Osteoblast (primary cell): ENCODE results near the gene FBXO9. TPM values are rescaled to one million over a fixed set of nuclear protein-coding genes. Genes with fewer than 3 reads are reported as not detected.

Experiments
- DNase-seq: peaks from one replicate; pipeline ENCODE4 v3.0.0; 2011; ENCODE audit warnings: low spot score, mixed read lengths; ENCODE audit not compliant: insufficient read length; ENCODE audit errors: missing footprints
- H2AFZ ChIP-seq: 2 replicates; pipeline ENCODE4 v1.6.0; 2011; ENCODE audit warnings: mild to moderate bottlenecking, low read length
- H3K27ac ChIP-seq: 2 replicates; pipeline ENCODE4 v1.5.1; 2011; ENCODE audit warnings: mild to moderate bottlenecking, low read depth, low read length, moderate library complexity
- H3K27me3 ChIP-seq: 2 replicates; pipeline ENCODE4 v1.6.0; 2012; ENCODE audit warnings: mild to moderate bottlenecking, control low read depth, inconsistent platforms, low read length, moderate library complexity; ENCODE audit not compliant: insufficient read depth
- H3K36me3 ChIP-seq: 2 replicates; pipeline ENCODE4 v1.5.1; 2011; ENCODE audit warnings: mild to moderate bottlenecking, low read length, control low read depth, moderate library complexity; ENCODE audit not compliant: insufficient read depth
- H3K4me1 ChIP-seq: 2 replicates; pipeline ENCODE4 v1.5.1; 2011; ENCODE audit warnings: mild to moderate bottlenecking, low read length, control low read depth, moderate library complexity; ENCODE audit not compliant: insufficient read depth
- H3K4me2 ChIP-seq: 2 replicates; pipeline ENCODE4 v1.6.0; 2011; ENCODE audit warnings: mild to moderate bottlenecking, low read length; ENCODE audit not compliant: insufficient read depth
- H3K4me3 ChIP-seq: fragments of 200-600 bp; sonication (generic); 3 replicates; pipeline ENCODE4 v1.5.1; 2012; ENCODE audit warnings: mild to moderate bottlenecking, low read length, inconsistent platforms; ENCODE audit not compliant: insufficient read depth
- H3K79me2 ChIP-seq: 2 replicates; pipeline ENCODE4 v1.6.0; 2012; ENCODE audit warnings: mild to moderate bottlenecking, low read length, control low read depth, inconsistent platforms; ENCODE audit not compliant: insufficient read depth
- H3K9me3 ChIP-seq: 2 replicates; pipeline ENCODE4 v1.5.1; 2011; ENCODE audit warnings: low read depth, low read length, control low read depth
- H4K20me1 ChIP-seq: 2 replicates; pipeline ENCODE4 v1.6.0; 2012; ENCODE audit warnings: mild to moderate bottlenecking, low read length, control low read depth; ENCODE audit not compliant: insufficient read depth
- total RNA-seq: library from RNA; depleted of rRNA; stranded (reverse); fragments of >200 nt; gene quantifications from 2 replicates; pipeline ENCODE4 v1.2.3, GENCODE V29; 2012
- TF ChIP-seq, protein P1 (sequence below): IDR thresholded peaks from 2 replicates; pipeline ENCODE4 v1.5.1; 2011; ENCODE audit warnings: mild to moderate bottlenecking, low read depth, low read length, moderate library complexity; ENCODE audit errors: extremely low read depth

Gene FBXO9
- total RNA-seq, 1 donor, result 53.6 TPM

DNA sequence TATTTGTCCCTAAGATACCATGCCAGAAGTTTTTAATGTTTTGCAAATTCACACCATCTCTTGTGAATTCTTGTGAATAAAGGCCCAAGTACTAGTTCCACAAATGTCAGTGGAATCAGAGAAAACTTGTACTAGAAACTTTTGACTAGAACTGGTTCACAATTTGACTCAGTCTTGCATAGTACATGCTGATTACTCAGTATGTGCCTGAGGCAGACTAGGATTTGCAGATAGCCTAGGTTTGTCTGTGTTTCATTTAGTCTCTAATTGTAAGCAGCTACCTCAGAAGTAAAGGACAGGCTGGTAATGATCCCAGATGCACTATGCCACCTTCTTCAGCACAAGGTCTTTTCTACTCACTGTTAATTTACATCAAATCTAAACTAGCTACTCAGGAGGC is 35.9 kb upstream of the FBXO9 start:
- no peak for DNase-seq
- Histone ChIP-seq H3K4me1 (peaks cover 19% of the 10 kb centered on the region), H3K4me2 (no peak overlapping the region), H3K27me3 (no peaks in the 10 kb centered on the region), H4K20me1 (no peaks in the 10 kb centered on the region), H3K79me2 (no peaks in the 10 kb centered on the region), H3K9me3 (no peaks in the 10 kb centered on the region), H3K36me3 (peaks cover 20% of the 10 kb centered on the region), H3K4me3 (no peak overlapping the region), H2AFZ (no peak overlapping the region), H3K27ac (no peak overlapping the region)
- TF ChIP-seq, protein P1, sequence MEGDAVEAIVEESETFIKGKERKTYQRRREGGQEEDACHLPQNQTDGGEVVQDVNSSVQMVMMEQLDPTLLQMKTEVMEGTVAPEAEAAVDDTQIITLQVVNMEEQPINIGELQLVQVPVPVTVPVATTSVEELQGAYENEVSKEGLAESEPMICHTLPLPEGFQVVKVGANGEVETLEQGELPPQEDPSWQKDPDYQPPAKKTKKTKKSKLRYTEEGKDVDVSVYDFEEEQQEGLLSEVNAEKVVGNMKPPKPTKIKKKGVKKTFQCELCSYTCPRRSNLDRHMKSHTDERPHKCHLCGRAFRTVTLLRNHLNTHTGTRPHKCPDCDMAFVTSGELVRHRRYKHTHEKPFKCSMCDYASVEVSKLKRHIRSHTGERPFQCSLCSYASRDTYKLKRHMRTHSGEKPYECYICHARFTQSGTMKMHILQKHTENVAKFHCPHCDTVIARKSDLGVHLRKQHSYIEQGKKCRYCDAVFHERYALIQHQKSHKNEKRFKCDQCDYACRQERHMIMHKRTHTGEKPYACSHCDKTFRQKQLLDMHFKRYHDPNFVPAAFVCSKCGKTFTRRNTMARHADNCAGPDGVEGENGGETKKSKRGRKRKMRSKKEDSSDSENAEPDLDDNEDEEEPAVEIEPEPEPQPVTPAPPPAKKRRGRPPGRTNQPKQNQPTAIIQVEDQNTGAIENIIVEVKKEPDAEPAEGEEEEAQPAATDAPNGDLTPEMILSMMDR, result no peak

DNA sequence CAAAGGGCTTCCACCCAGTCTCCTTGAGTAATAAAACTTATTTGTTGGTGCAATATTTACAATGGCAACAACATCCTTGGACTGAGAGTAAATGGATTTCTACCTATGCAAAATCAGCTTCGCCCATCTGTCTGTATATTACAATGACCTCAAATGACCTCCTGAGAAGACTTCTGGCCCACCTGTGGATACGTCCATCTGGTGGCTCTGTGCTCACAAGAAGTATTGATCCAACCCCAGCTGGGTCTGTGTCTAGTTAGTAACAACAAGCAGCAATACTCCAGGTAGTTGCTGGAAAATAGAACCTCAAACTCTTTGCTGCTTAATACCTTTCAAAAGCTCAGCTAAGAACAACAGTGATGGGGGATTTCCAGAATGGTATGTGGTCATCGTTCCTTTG is 35.4 kb upstream of the FBXO9 start:
- DNase-seq, result no peak
- H4K20me1 ChIP-seq, result no peaks in the 10 kb centered on the region
- no peak overlapping the region for H3K4me2 ChIP-seq
- H3K4me3 ChIP-seq, result no peak overlapping the region
- TF ChIP-seq, protein P1, result no peak
- H3K27ac ChIP-seq, result no peak overlapping the region
- no peaks in the 10 kb centered on the region for H3K79me2 ChIP-seq
- peaks cover 24% of the 10 kb centered on the region for H3K4me1 ChIP-seq
- no peak overlapping the region for H2AFZ ChIP-seq
- H3K9me3 ChIP-seq, result no peaks in the 10 kb centered on the region
- H3K36me3 ChIP-seq, result peaks cover 20% of the 10 kb centered on the region
- H3K27me3 ChIP-seq, result no peaks in the 10 kb centered on the region

DNA sequence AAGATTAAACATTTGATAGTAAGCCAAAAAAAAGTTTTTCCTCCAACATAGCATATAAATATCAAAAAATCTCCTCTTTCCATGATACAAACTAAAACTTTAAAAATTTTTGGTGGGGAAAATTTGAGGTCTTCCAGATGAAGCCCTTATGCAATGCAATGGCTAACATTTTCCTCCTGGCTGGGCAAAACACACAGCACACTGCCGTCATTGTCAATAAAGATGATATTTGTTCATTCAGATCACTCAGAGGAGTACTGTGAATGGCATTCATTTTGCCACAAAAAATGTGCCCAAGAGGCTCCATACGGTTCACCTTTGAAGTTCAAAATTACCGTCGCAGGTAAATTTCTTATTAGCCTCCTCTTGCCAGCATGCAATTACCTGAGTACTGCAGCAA is 33.9 kb upstream of the FBXO9 start:
- no peak for DNase-seq
- H3K4me2 ChIP-seq, result no peak overlapping the region
- no peaks in the 10 kb centered on the region for H3K27me3 ChIP-seq
- TF ChIP-seq, protein P1, result no peak
- peaks cover 20% of the 10 kb centered on the region for H3K36me3 ChIP-seq
- H3K4me1 ChIP-seq, result peaks cover 35% of the 10 kb centered on the region
- no peaks in the 10 kb centered on the region for H3K79me2 ChIP-seq
- no peak overlapping the region for H3K4me3 ChIP-seq
- H3K9me3 ChIP-seq, result no peaks in the 10 kb centered on the region
- H4K20me1 ChIP-seq, result no peaks in the 10 kb centered on the region
- H2AFZ ChIP-seq, result no peak overlapping the region
- no peak overlapping the region for H3K27ac ChIP-seq

DNA sequence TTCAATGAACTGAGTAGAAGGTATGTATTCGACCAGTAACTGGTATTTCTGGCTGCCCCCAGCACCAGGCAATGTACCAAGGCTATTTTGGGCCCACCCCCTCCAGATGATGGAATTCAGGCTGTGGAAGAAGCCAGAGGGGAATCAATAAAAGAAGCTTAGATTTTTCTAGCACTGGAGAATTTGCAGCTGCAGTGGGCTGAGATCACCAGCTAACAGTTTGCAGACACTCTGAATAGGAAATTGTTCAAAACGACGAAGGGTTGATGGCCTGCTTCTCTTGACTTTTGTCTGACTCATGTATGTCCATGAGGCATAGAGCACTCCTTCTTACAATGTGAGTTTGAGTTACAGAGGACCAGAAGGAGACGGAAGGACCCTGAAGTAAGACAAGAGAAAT is 32.4 kb upstream of the FBXO9 start:
- peak; percentile 80 for DNase-seq
- H3K4me1 ChIP-seq, result peaks cover 36% of the 10 kb centered on the region
- H3K27ac ChIP-seq, result peak overlapping the region; percentile 63
- no peaks in the 10 kb centered on the region for H4K20me1 ChIP-seq
- TF ChIP-seq, protein P1, result no peak
- peaks cover 20% of the 10 kb centered on the region for H3K36me3 ChIP-seq
- H3K79me2 ChIP-seq, result no peaks in the 10 kb centered on the region
- peak overlapping the region; percentile 49 for H2AFZ ChIP-seq
- peak overlapping the region; percentile 21 for H3K4me2 ChIP-seq
- H3K27me3 ChIP-seq, result no peaks in the 10 kb centered on the region
- no peak overlapping the region for H3K4me3 ChIP-seq
- no peaks in the 10 kb centered on the region for H3K9me3 ChIP-seq
